Liver (tissue), 2 donors: Measurements from ENCODE around the gene NXPH1.

ENCODE experiments used
- TF ChIP-seq, protein P1 (sequence below): fragments of 150-350 bp; IDR thresholded peaks from 2 replicates; pipeline ENCODE4 v1.5.1; 2017; ENCODE audit warnings: improper control_type of control experiment, low read depth, low read length; ENCODE audit not compliant: missing input control
- TF ChIP-seq, protein P2 (sequence below): IDR thresholded peaks from 2 replicates; pipeline ENCODE4 v1.6.1; 2016; ENCODE audit warnings: antibody characterized with exemption
- donor health status: healthy.

DNA sequence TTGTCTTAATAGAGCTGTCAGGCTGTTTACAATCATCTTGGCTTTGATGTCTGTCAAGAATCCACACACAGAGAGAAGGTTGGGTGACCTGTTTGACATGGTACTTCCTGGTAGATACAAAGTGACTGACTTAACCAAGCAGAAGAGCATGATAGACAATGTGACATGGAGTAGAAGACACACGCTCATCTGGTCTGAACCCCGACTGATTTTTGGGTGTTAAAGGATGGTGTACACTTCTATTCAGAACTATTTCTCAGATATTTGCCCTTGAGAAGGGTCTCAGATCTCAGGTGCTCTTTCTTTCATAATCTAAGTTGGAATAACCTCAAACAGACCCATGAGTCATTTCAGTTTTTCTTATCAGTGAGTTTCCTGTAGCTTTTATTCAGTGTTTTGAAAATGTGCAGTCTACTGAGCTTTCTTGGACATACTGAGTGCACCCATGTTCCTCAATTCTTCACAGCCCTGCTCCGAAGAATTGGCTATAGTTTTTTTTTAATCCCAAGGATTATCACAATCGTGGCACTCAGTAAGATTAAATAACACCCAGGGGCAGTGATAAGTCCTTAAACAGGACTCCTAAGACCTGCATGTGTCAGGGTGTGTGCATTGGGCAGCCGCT, 46.4 kb upstream of the NXPH1 start:
- TF ChIP-seq, protein P1, sequence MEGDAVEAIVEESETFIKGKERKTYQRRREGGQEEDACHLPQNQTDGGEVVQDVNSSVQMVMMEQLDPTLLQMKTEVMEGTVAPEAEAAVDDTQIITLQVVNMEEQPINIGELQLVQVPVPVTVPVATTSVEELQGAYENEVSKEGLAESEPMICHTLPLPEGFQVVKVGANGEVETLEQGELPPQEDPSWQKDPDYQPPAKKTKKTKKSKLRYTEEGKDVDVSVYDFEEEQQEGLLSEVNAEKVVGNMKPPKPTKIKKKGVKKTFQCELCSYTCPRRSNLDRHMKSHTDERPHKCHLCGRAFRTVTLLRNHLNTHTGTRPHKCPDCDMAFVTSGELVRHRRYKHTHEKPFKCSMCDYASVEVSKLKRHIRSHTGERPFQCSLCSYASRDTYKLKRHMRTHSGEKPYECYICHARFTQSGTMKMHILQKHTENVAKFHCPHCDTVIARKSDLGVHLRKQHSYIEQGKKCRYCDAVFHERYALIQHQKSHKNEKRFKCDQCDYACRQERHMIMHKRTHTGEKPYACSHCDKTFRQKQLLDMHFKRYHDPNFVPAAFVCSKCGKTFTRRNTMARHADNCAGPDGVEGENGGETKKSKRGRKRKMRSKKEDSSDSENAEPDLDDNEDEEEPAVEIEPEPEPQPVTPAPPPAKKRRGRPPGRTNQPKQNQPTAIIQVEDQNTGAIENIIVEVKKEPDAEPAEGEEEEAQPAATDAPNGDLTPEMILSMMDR = no peak
- TF ChIP-seq, protein P2, sequence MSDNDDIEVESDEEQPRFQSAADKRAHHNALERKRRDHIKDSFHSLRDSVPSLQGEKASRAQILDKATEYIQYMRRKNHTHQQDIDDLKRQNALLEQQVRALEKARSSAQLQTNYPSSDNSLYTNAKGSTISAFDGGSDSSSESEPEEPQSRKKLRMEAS = no peak
